Suprapubic skin (tissue), 4 donors: Measurements from ENCODE around the gene ANKS1A. TPM values are rescaled to one million over a fixed set of nuclear protein-coding genes. Genes with fewer than 3 reads are reported as not detected.
"Not testable (repeated sequence)": the region's sequence is repeated elsewhere in the genome, so short reads cannot be mapped to it uniquely, and the experiment has no call there.

Experiments
- DNase-seq, 2 donors: peaks; one replicate each; pipeline ENCODE4 v3.0.0-alpha.2; 2019; ENCODE audit warnings: low spot score in 2 of 2
- H3K27ac ChIP-seq: fragments of 200-600 bp; sonication (generic); one replicate; pipeline ENCODE4 v1.5.1; 2019
- H3K27me3 ChIP-seq: fragments of 200-600 bp; sonication (generic); one replicate; pipeline ENCODE4 v1.5.1; 2019
- H3K36me3 ChIP-seq: fragments of 200-600 bp; sonication (generic); one replicate; pipeline ENCODE4 v1.5.1; 2019
- H3K4me1 ChIP-seq: fragments of 200-600 bp; sonication (generic); one replicate; pipeline ENCODE4 v1.5.1; 2019
- H3K4me3 ChIP-seq: fragments of 200-600 bp; sonication (generic); one replicate; pipeline ENCODE4 v1.5.1; 2019; ENCODE audit warnings: mild to moderate bottlenecking
- H3K9me3 ChIP-seq: fragments of 200-600 bp; sonication (generic); one replicate; pipeline ENCODE4 v1.5.1; 2019
- CTCF ChIP-seq, 2 donors: fragments of 200-600 bp in 1 of 2; fragments of 450-650 bp in 1 of 2; sonication (generic) in 1 of 2; IDR thresholded peaks; one replicate each; pipeline ENCODE4 v1.5.1; 2016 to 2019; ENCODE audit warnings: antibody characterized with exemption in 2 of 2, mild to moderate bottlenecking in 1 of 2, moderate library complexity in 1 of 2
- EP300 ChIP-seq: sonication (generic); formaldehyde crosslinking; IDR thresholded peaks from one replicate; pipeline ENCODE4 v1.6.1; 2017; ENCODE audit warnings: antibody characterized with exemption
- POLR2A ChIP-seq, 2 donors: fragments of 450-650 bp; IDR thresholded peaks; one replicate each; pipeline ENCODE4 v1.6.1; 2017; ENCODE audit warnings: antibody characterized with exemption in 2 of 2, mild to moderate bottlenecking in 2 of 2, moderate library complexity in 2 of 2
- POLR2AphosphoS5 ChIP-seq, 3 donors: sonication (generic); formaldehyde crosslinking; IDR thresholded peaks; one replicate each; pipeline ENCODE4 v1.6.1; 2017; ENCODE audit warnings: antibody characterized with exemption in 3 of 3
- whole genome bisulfite sequencing: methylation state at CpG from one replicate; pipeline ENCODE4 v1.1.5; 2018; 5-methylcytosine and 5-hydroxymethylcytosine counted together
- total RNA-seq, 4 donors: library from RNA; depleted of rRNA; stranded (reverse); fragments of >200 nt; gene quantifications; one replicate each; pipeline ENCODE4 v1.1.0, GENCODE V29; 2016

ANKS1A gene
- total RNA-seq, 4 donors from 2014 or later, result 24.7 to 34.6 (median 30.5) TPM

DNA sequence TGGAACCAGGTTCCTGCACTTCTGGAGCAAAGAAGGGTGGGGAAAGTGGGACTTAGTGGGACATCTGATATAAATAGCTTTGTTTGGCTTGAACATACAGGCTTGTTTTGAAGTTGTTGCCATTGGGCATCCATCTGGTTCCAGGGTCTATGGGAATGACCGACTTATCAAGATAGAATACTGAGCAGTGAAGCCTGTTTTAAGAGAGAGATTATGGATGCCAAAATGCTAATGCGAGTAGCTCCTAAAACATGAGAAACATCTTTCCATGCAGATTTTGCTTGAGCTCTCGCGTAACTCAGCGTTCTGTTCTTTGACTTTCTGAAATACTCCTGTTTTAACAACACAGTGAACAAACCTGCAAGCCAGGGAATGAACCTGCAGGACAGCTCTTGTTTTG lies 98.5 kb downstream of the ANKS1A start:
- H3K27ac ChIP-seq, result no peak overlapping the region
- TF ChIP-seq POLR2AphosphoS5 (IDR thresholded peaks at IDR 0.05) (no peak), CTCF (IDR thresholded peaks at IDR 0.05) (no peak), POLR2A (IDR thresholded peaks at IDR 0.05) (no peak), EP300 (no peak)
- no peak overlapping the region for H3K4me3 ChIP-seq
- H3K4me1 ChIP-seq, result peaks cover 3% of the 10 kb centered on the region
- no peaks in the 10 kb centered on the region for H3K27me3 ChIP-seq
- no peaks in the 10 kb centered on the region for H3K9me3 ChIP-seq
- H3K36me3 ChIP-seq, result peaks cover 61% of the 10 kb centered on the region
- WGBS, result 90% methylated on average over 5 of the region's 5 CpGs
- DNase-seq, result no peak

- WGBS, result 85% methylated on average over 1 of the region's 2 CpGs
- Histone ChIP-seq H3K4me3 (no peak overlapping the region), H3K9me3 (no peaks in the 10 kb centered on the region), H3K36me3 (peaks cover 62% of the 10 kb centered on the region), H3K27ac (no peak overlapping the region), H3K4me1 (peaks cover 3% of the 10 kb centered on the region), H3K27me3 (no peaks in the 10 kb centered on the region)
- no peak for DNase-seq
- TF ChIP-seq POLR2AphosphoS5 (IDR thresholded peaks at IDR 0.05) (no peak), POLR2A (IDR thresholded peaks at IDR 0.05) (no peak), EP300 (no peak), CTCF (IDR thresholded peaks at IDR 0.05) (no peak)
Measured at GRCh38 chr6:34990971-34991560, 102.0 kb downstream of the ANKS1A start.

DNA sequence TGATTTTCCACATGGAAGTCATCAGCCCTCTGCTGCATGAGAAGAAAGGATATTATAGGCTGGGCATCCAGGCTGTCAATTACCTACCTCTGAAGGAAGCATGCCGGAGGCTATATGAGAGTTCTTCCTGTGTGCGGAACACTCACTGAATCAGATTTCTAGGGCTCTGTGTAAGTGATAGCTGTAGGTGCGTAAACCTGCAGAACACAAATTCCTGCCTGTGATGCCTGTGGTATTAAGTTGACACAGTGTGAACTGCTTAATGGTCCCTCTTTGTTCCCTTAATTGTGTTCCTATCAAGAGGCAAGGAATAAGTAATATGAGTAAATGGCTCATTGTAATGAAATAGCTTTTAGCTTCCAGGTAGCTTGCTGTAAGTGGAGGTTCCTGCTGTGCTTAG lies 103.3 kb downstream of the ANKS1A start:
- no peak overlapping the region for H3K27ac ChIP-seq
- no peak overlapping the region for H3K4me3 ChIP-seq
- DNase-seq, result no peak
- 92% methylated on average over 3 of the region's 3 CpGs for WGBS
- peaks cover 59% of the 10 kb centered on the region for H3K36me3 ChIP-seq
- no peak for TF ChIP-seq CTCF (IDR thresholded peaks at IDR 0.05)
- no peak for TF ChIP-seq POLR2AphosphoS5 (IDR thresholded peaks at IDR 0.05)
- TF ChIP-seq EP300, result no peak
- TF ChIP-seq POLR2A (IDR thresholded peaks at IDR 0.05), result no peak
- no peaks in the 10 kb centered on the region for H3K9me3 ChIP-seq
- H3K4me1 ChIP-seq, result no peaks in the 10 kb centered on the region
- H3K27me3 ChIP-seq, result no peaks in the 10 kb centered on the region

DNA sequence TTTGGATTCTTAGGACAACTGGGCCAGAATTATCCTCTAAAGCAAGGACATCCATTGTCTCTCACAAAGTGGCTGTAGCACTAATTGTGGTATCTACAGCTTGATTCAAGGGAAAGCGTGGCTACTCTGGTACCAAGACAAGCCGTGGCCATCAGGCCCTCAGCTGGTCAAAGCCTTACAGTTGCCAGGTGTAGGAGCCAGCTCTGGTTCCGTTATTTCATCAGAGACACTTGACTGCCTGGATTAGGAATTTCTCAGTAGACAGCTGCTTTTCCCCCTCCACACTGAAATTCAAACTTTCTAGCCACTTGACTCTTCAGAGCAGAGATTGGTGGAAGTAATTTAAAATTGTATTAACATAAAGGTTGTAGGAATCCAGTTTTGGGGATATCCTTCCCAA lies 104.2 kb downstream of the ANKS1A start:
- TF ChIP-seq POLR2A (IDR thresholded peaks at IDR 0.05) (no peak), POLR2AphosphoS5 (IDR thresholded peaks at IDR 0.05) (no peak), CTCF (IDR thresholded peaks at IDR 0.05) (no peak), EP300 (no peak)
- no peaks in the 10 kb centered on the region for H3K4me1 ChIP-seq
- no peak overlapping the region for H3K4me3 ChIP-seq
- no peak for DNase-seq
- H3K27me3 ChIP-seq, result no peaks in the 10 kb centered on the region
- peaks cover 59% of the 10 kb centered on the region for H3K36me3 ChIP-seq
- no peaks in the 10 kb centered on the region for H3K9me3 ChIP-seq
- no peak overlapping the region for H3K27ac ChIP-seq
- 93% methylated on average over 3 of the region's 3 CpGs for WGBS

GRCh38 chr6:34994693-34995092 lies 105.6 kb downstream of the ANKS1A start:
- no peak overlapping the region for H3K4me3 ChIP-seq
- DNase-seq, result no peak
- 83% methylated on average over 7 of the region's 7 CpGs for WGBS
- no peak for TF ChIP-seq EP300
- TF ChIP-seq CTCF (IDR thresholded peaks at IDR 0.05), result no peak
- no peak for TF ChIP-seq POLR2A (IDR thresholded peaks at IDR 0.05)
- TF ChIP-seq POLR2AphosphoS5 (IDR thresholded peaks at IDR 0.05), result no peak
- H3K9me3 ChIP-seq, result no peaks in the 10 kb centered on the region
- H3K4me1 ChIP-seq, result peaks cover 2% of the 10 kb centered on the region
- no peak overlapping the region for H3K27ac ChIP-seq
- no peaks in the 10 kb centered on the region for H3K27me3 ChIP-seq
- H3K36me3 ChIP-seq, result peaks cover 59% of the 10 kb centered on the region

DNA sequence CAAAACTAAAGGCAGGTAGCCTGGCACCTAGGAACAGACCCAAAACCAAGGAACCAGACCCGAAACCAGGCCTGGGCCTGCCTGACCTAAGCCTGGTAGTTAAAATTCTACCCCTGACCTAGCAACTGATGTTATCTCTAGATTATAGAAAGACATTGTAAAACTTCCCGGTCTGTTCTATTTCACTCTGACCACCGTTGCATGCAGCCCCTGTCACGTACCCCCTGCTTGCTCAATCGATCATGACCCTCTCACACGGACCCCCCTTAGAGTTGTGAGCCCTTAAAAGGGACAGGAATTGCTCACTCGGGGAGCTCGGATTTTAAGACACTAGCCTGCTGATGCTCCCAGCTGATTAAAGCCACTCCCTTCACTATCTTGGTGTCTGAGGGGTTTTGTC lies 109.4 kb downstream of the ANKS1A start:
- H3K9me3 ChIP-seq, H3K4me1 ChIP-seq, H3K27me3 ChIP-seq, H3K27ac ChIP-seq, H3K4me3 ChIP-seq, DNase-seq: not testable (repeated sequence)
- peaks cover 40% of the 10 kb centered on the region for H3K36me3 ChIP-seq
- WGBS, result 92% methylated on average over 8 of the region's 8 CpGs

GRCh38 chr6:34999153-34999552 lies 110.1 kb downstream of the ANKS1A start:
- H3K27me3 ChIP-seq, H3K4me1 ChIP-seq, DNase-seq, H3K4me3 ChIP-seq, H3K9me3 ChIP-seq: not testable (repeated sequence)
- peak overlapping the region; percentile 29 for H3K27ac ChIP-seq
- H3K36me3 ChIP-seq, result peaks cover 33% of the 10 kb centered on the region
- 89% methylated on average over 7 of the region's 7 CpGs for WGBS

GRCh38 chr6:34999962-35000361 lies 110.9 kb downstream of the ANKS1A start:
- DNase-seq, H3K4me1 ChIP-seq, H3K4me3 ChIP-seq, H3K27me3 ChIP-seq, H3K9me3 ChIP-seq: not testable (repeated sequence)
- peaks cover 25% of the 10 kb centered on the region for H3K36me3 ChIP-seq
- H3K27ac ChIP-seq, result peak overlapping the region; percentile 45
- 61% methylated on average over 4 of the region's 4 CpGs for WGBS
